ENCODE results near the gene ABCB9.

- TF ChIP-seq CTCF (IDR thresholded peaks at IDR 0.05; ENCODE audit: insufficient read depth, low read depth, low read length) = no peak
- no peak for TF ChIP-seq EZH2 (IDR thresholded peaks at IDR 0.05; ENCODE audit: insufficient read depth, low read length)
Measured at GRCh38 chr12:123006977-123007376, 40.7 kb upstream of the ABCB9 start.
